K562 (cell line): Measurements from ENCODE around the gene TTC23L. TPM values are rescaled to one million over a fixed set of nuclear protein-coding genes. Genes with fewer than 3 reads are reported as not detected.
A peak's percentile ranks its signal among the peaks of the same experiment; 100 is the strongest.

ENCODE experiments used
- ATAC-seq: fragments of 200-7000 bp; cut with Tn5 transposase; 3 replicates; pipeline ENCODE4 v1.9.1; 2020; ENCODE audit warnings: moderate library complexity
- BruUV-seq: library from RNA; stranded (reverse); fragments of 400-500 nt; replicated peaks from 2 replicates; lab custom pipeline; 2021; lab: Mats Ljungman, UMichigan
- CTCF ChIA-PET: fragments of 300-600 bp; formaldehyde crosslinking; extraction: SDS; loops from one replicate; lab custom pipeline; 2021; ENCODE audit warnings: low intra/inter-chr PET ratio; lab: Yijun Ruan, JAX
- POLR2A ChIA-PET: fragments of 300-600, 350-650 bp; sonication (Branson Sonifier 250); formaldehyde crosslinking; extraction: SDS; loops from one replicate; lab custom pipeline; 2021; ENCODE audit warnings: antibody characterized with exemption, inconsistent platforms; lab: Yijun Ruan, JAX
- DNase-seq, 4 experiments: peaks; one replicate each; pipeline versions ENCODE4 v3.0.0 to v3.0.0-alpha.2; 2011 to 2018; ENCODE audit warnings: low spot score in 3 of 4, mixed read lengths in 3 of 4; ENCODE audit errors: extremely low read depth in 1 of 4
- FAIRE-seq: peaks from 2 replicates; lab custom pipeline; 2011; peaks lifted over from hg19 to GRCh38; lab: Jason Lieb, UNC
- H2AFZ ChIP-seq: 2 replicates; pipeline ENCODE4 v1.6.0; 2011; ENCODE audit warnings: low read depth, low read length, control low read depth, inconsistent platforms
- H3K27ac ChIP-seq: fragments of 200-600 bp; 3 replicates; pipeline ENCODE4 v1.8.0; 2011; ENCODE audit warnings: low read depth, mild to moderate bottlenecking, control low read depth, inconsistent platforms, low read length, moderate library complexity, mixed read lengths; ENCODE audit errors: extremely low read depth
- H3K27me3 ChIP-seq, 2 experiments: fragments of 300-600 bp in 1 of 2; 2 replicates in 1 of 2; 3 replicates in 1 of 2; pipeline versions ENCODE4 v1.6.0 to v1.8.0; 2011; ENCODE audit warnings: inconsistent platforms in 2 of 2, low read length in 2 of 2, mild to moderate bottlenecking in 1 of 2, mixed read lengths in 1 of 2, moderate library complexity in 1 of 2; ENCODE audit not compliant: control insufficient read depth in 2 of 2, insufficient read depth in 2 of 2
- H3K36me3 ChIP-seq: fragments of 300-600 bp; 3 replicates; pipeline ENCODE4 v1.8.0; 2011; ENCODE audit warnings: mild to moderate bottlenecking, low read length, inconsistent platforms; ENCODE audit not compliant: control insufficient read depth, insufficient read depth
- H3K4me1 ChIP-seq, 2 experiments: fragments of 200-600 bp in 1 of 2; replicated peaks in 1 of 2; 2 replicates in 1 of 2; 3 replicates in 1 of 2; pipeline versions ENCODE4 v1.5.1 to v1.8.0; 2011; ENCODE audit warnings: inconsistent platforms in 2 of 2, low read length in 2 of 2, mild to moderate bottlenecking in 1 of 2, mixed read lengths in 1 of 2, moderate library complexity in 1 of 2; ENCODE audit not compliant: control insufficient read depth in 2 of 2, insufficient read depth in 2 of 2
- H3K4me2 ChIP-seq: 2 replicates; pipeline ENCODE4 v1.6.1; 2011; ENCODE audit warnings: low read length, control low read depth, inconsistent platforms, mixed read lengths; ENCODE audit not compliant: insufficient read depth
- H3K4me3 ChIP-seq: fragments of 200-600 bp; sonication (generic), shearing (Covaris generic); 2 replicates; pipeline ENCODE4 v1.5.1; 2016; ENCODE audit warnings: control low read depth, inconsistent platforms
- H3K79me2 ChIP-seq: fragments of 200-600 bp; 3 replicates; pipeline ENCODE4 v1.8.0; 2011; ENCODE audit warnings: low read length, inconsistent platforms; ENCODE audit not compliant: control insufficient read depth, insufficient read depth
- H3K9ac ChIP-seq, 2 experiments: 2 replicates each; pipeline versions ENCODE4 v1.6.0 to v1.6.1; 2011; ENCODE audit warnings: low read depth in 2 of 2, low read length in 2 of 2, control low read depth in 1 of 2, inconsistent platforms in 1 of 2, mild to moderate bottlenecking in 1 of 2, mixed read lengths in 1 of 2; ENCODE audit not compliant: insufficient read depth in 1 of 2
- H3K9me1 ChIP-seq: one replicate; pipeline ENCODE4 v1.6.0; 2011; ENCODE audit warnings: inconsistent platforms, mild to moderate bottlenecking, low read length, moderate library complexity; ENCODE audit not compliant: control insufficient read depth, insufficient read depth
- H3K9me3 ChIP-seq: replicated peaks from 2 replicates; pipeline ENCODE4 v1.5.1; 2011; ENCODE audit warnings: low read depth, low read length, inconsistent platforms; ENCODE audit not compliant: control insufficient read depth, insufficient read depth
- H4K20me1 ChIP-seq: replicated peaks from 2 replicates; pipeline ENCODE4 v1.6.1; 2011; ENCODE audit warnings: low read length, inconsistent platforms, mixed read lengths; ENCODE audit not compliant: control insufficient read depth, insufficient read depth
- C11orf30 ChIP-seq: fragments of 450-650 bp; IDR thresholded peaks from 2 replicates; pipeline ENCODE4 v1.6.1; 2016; ENCODE audit warnings: low read depth, mild to moderate bottlenecking
- CBX5 ChIP-seq: IDR thresholded peaks from 2 replicates; pipeline ENCODE4 v1.6.1; 2014; ENCODE audit warnings: low read depth, borderline replicate concordance
- NR2F6 ChIP-seq: fragments of 450-650 bp; formaldehyde crosslinking; IDR thresholded peaks from 2 replicates; pipeline ENCODE4 v1.4.0; 2020; ENCODE audit warnings: mild to moderate bottlenecking
- TGIF2 ChIP-seq: sonication (generic); formaldehyde crosslinking; IDR thresholded peaks from 2 replicates; pipeline ENCODE4 v1.8.1; 2022; ENCODE audit warnings: mild to moderate bottlenecking, missing genetic modification reagents, moderate library complexity
- TRIM28 ChIP-seq: fragments of 450-650 bp; IDR thresholded peaks from 2 replicates; pipeline ENCODE4 v1.6.1; 2017
- ZFP36 ChIP-seq: fragments of 150-350 bp; IDR thresholded peaks from 2 replicates; pipeline ENCODE4 v1.6.1; 2018; ENCODE audit warnings: low read length, low read depth; ENCODE audit not compliant: partially characterized antibody
- WGBS: fragments of 100-300 bp; shearing (Covaris generic); methylation state at CpG from one replicate; pipeline ENCODE4 v1.1.6; 2016; ENCODE audit warnings: low coverage, mixed read lengths; ENCODE audit not compliant: insufficient coverage; ENCODE audit errors: missing lambda C conversion rate; 5-methylcytosine and 5-hydroxymethylcytosine counted together
- in situ Hi-C: fragments of 300-500 bp; cut with MboI; formaldehyde crosslinking; loops from 4 replicates; pipeline ENCODE4 v1.15.0; 2018; ENCODE audit warnings: inconsistent platforms, mixed read lengths
- intact Hi-C: fragments of 100-400 bp; cut with micrococcal nuclease; formaldehyde crosslinking; loops from 2 replicates; pipeline ENCODE4 v1.14.2; 2022
- polyA plus RNA-seq, 8 experiments: library from polyadenylated mRNA; depleted of rRNA in 4 of 8; stranded (reverse) in 5 of 8; unstranded in 3 of 8; fragments of >200 nt; fragmentation: Nextera tagmentation in 2 of 8; fragmentation: Illumina TruSeq in 1 of 8; extraction: Ambion mirVana in 2 of 8; extraction: Trizol in 1 of 8; gene quantifications; 2 replicates each; pipeline versions ENCODE4 v1.2.1 to v1.2.3, GENCODE V29; 2011 to 2014; ENCODE audit warnings: inconsistent platforms in 1 of 8, missing spikeins in 1 of 8
- total RNA-seq, 7 experiments: library from RNA; depleted of rRNA in 6 of 7; stranded (reverse); fragments of >200 nt in 6 of 7; fragmentation: Illumina TruSeq in 2 of 7; extraction: Trizol in 2 of 7; gene quantifications; 2 replicates each; pipeline versions ENCODE4 v1.2.1 to v1.2.3, GENCODE V29; 2011 to 2021; ENCODE audit warnings: low replicate concordance in 1 of 7
- TF ChIP-seq, protein P1 (sequence below), 2 experiments: fragments of 450-650 bp; IDR thresholded peaks; 2 replicates each; pipeline ENCODE4 v1.6.1; 2016; ENCODE audit warnings: mild to moderate bottlenecking in 2 of 2, borderline replicate concordance in 1 of 2, low read depth in 1 of 2, moderate library complexity in 1 of 2
- TF ChIP-seq, protein P2 (sequence below): IDR thresholded peaks from 2 replicates; pipeline ENCODE4 v1.6.1; 2011; ENCODE audit not compliant: insufficient read length; ENCODE audit errors: extremely low read depth

The TTC23L gene
- total and polyA plus RNA-seq, 9 of the 15 experiments (the other 6 are each of a cell fraction or from before 2014, with no cell fraction given): 0.03 to 0.32 (median 0.14) TPM; not detected in 2

GRCh38 chr5:34842554-34842953 lies 3.6 kb downstream of the TTC23L start:
- H3K9me3 ChIP-seq: no peaks in the 10 kb centered on the region
- POLR2A ChIA-PET: no interaction called here
- intact Hi-C loops: no loop called here

More at GRCh38 chr5:34842554-34842953, 3.6 kb downstream of the TTC23L start:
- Histone ChIP-seq H3K9ac (no peak overlapping the region), H3K4me1 (peaks cover 0 to 14% of the 10 kb centered on the region in 2 experiments; a peak in 2 of 5 replicates), H3K27me3 (no peaks in the 10 kb centered on the region), H3K4me3 (no peak overlapping the region), H3K36me3 (no peaks in the 10 kb centered on the region), H2AFZ (no peak overlapping the region), H3K27ac (no peak overlapping the region), H3K9me1 (no peaks in the 10 kb centered on the region), H4K20me1 (no peaks in the 10 kb centered on the region), H3K4me2 (no peak overlapping the region), H3K79me2 (no peaks in the 10 kb centered on the region)
- ATAC-seq (no peak), DNase-seq (no peak), FAIRE-seq (no peak)
- WGBS: 43% methylated on average over 7 of the region's 7 CpGs
- in situ Hi-C loops: no loop called here
- CTCF ChIA-PET: no interaction called here
- no peak for TF ChIP-seq C11orf30
- TF ChIP-seq, protein P1, sequence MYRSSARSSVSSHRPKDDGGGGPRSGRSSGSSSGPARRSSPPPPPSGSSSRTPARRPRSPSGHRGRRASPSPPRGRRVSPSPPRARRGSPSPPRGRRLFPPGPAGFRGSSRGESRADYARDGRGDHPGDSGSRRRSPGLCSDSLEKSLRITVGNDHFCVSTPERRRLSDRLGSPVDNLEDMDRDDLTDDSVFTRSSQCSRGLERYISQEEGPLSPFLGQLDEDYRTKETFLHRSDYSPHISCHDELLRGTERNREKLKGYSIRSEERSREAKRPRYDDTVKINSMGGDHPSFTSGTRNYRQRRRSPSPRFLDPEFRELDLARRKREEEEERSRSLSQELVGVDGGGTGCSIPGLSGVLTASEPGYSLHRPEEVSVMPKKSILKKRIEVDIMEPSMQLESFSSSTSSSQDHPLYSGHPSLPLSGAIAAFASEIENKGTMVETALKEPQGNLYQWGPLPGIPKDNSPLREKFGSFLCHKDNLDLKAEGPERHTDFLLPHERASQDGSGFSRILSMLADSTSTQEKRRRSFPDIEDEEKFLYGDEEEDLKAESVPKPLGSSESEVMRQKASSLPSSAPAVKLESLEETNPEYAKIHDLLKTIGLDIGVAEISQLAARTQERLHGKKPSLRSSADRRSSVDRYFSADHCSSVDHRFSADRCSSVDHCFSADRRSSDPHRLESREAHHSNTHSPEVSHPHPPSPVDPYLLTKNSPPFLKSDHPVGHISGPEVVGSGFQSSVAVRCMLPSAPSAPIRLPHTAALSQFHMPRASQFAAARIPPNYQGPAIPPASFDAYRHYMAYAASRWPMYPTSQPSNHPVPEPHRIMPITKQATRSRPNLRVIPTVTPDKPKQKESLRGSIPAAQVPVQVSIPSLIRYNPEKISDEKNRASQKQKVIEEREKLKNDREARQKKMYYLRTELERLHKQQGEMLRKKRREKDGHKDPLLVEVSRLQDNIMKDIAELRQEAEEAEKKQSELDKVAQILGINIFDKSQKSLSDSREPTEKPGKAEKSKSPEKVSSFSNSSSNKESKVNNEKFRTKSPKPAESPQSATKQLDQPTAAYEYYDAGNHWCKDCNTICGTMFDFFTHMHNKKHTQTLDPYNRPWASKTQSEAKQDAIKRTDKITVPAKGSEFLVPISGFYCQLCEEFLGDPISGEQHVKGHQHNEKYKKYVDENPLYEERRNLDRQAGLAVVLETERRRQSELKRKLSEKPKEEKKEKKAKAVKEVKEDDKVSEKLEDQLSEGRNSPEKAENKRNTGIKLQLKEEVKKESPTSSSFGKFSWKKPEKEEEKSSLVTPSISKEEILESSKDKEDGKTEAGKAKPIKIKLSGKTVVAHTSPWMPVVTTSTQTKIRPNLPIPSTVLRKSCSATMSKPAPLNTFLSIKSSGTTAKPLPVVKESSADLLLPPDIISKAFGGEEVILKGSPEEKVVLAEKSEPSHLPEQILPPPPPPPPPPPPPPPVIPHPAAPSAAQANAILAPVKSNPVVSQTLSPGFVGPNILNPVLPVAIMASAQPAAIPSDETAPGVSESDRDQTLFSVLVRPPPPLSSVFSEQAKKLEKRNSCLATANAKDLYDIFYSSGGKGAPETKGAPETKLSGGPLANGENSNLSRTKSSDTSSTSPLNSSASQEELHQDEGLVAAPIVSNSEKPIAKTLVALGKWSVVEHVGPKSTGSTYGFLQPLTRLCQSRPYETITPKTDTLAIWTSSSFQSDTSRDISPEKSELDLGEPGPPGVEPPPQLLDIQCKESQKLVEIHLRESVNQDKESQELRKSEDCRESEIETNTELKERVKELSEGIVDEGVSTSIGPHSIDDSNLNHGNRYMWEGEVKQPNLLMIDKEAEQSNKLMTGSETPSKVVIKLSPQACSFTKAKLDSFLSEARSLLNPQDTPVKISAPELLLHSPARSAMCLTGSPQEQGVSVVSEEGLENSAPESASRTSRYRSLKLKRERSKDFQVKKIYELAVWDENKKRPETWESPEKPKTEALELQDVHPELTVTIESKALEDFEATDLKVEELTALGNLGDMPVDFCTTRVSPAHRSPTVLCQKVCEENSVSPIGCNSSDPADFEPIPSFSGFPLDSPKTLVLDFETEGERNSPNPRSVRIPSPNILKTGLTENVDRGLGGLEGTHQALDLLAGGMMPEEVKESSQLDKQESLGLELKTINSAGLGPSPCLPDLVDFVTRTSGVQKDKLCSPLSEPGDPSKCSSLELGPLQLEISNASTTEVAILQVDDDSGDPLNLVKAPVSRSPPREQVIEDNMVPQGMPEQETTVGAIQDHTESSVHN (IDR thresholded peaks at IDR 0.05; ENCODE audit: borderline replicate concordance in 1 of 2, low read depth in 1 of 2): no peak
- no peak for TF ChIP-seq TGIF2 (CRISPR knock-in tag)
- TF ChIP-seq CBX5: peak; percentile 67; the same call in 1 of the 2 replicates
- TF ChIP-seq, protein P2, sequence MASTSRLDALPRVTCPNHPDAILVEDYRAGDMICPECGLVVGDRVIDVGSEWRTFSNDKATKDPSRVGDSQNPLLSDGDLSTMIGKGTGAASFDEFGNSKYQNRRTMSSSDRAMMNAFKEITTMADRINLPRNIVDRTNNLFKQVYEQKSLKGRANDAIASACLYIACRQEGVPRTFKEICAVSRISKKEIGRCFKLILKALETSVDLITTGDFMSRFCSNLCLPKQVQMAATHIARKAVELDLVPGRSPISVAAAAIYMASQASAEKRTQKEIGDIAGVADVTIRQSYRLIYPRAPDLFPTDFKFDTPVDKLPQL: no peak
- no peak for TF ChIP-seq NR2F6
- TF ChIP-seq TRIM28: 0 out of 2 replicates have a peak, but pooled peaks have one; percentile 45
- TF ChIP-seq ZFP36: peak; percentile 61
- no TSS peak for BruUV-seq
